GM13976 (cell line): ENCODE measurements around the gene CAMK2D.

ENCODE experiments used
- DNase-seq: peaks from one replicate; pipeline ENCODE4 v3.0.0; 2012; ENCODE audit warnings: low spot score
- in situ Hi-C: fragments of 300-500 bp; cut with MboI; formaldehyde crosslinking; loops from one replicate; pipeline ENCODE4 v1.12.0; 2022; ENCODE audit warnings: low sequenced_read_pairs, mixed read lengths, inconsistent platforms; ENCODE audit not compliant: unreplicated experiment
- TF ChIP-seq, protein P1 (sequence below): IDR thresholded peaks from 2 replicates; pipeline ENCODE4 v1.5.1; 2012; ENCODE audit warnings: borderline replicate concordance, mild to moderate bottlenecking; ENCODE audit not compliant: insufficient read depth; ENCODE audit errors: extremely low read depth, missing control alignments, control extremely low read depth

Gene CAMK2D

DNA sequence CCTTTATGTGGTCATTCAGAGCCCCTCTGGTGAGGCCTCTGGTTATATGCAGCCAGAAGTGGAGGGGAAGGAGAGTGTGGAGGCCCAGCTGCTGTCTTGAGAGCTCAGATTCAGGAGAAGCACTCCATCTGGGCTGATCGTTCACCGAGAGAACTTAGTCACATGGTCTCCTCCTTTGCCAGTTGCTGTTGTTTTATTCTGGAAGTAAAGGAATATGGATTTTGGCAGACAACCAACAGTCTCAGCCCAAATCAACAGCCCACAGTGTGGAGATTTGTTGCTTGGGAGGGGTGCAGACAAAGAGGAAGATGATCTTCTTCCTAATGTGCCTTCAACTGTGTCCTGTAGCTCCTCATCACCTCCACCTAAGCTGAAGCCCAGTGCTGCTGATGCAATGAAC is 356.7 kb downstream of the CAMK2D start:
- TF ChIP-seq, protein P1, sequence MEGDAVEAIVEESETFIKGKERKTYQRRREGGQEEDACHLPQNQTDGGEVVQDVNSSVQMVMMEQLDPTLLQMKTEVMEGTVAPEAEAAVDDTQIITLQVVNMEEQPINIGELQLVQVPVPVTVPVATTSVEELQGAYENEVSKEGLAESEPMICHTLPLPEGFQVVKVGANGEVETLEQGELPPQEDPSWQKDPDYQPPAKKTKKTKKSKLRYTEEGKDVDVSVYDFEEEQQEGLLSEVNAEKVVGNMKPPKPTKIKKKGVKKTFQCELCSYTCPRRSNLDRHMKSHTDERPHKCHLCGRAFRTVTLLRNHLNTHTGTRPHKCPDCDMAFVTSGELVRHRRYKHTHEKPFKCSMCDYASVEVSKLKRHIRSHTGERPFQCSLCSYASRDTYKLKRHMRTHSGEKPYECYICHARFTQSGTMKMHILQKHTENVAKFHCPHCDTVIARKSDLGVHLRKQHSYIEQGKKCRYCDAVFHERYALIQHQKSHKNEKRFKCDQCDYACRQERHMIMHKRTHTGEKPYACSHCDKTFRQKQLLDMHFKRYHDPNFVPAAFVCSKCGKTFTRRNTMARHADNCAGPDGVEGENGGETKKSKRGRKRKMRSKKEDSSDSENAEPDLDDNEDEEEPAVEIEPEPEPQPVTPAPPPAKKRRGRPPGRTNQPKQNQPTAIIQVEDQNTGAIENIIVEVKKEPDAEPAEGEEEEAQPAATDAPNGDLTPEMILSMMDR: no peak
- in situ Hi-C loops: no loop called here
- no peak for DNase-seq

DNA sequence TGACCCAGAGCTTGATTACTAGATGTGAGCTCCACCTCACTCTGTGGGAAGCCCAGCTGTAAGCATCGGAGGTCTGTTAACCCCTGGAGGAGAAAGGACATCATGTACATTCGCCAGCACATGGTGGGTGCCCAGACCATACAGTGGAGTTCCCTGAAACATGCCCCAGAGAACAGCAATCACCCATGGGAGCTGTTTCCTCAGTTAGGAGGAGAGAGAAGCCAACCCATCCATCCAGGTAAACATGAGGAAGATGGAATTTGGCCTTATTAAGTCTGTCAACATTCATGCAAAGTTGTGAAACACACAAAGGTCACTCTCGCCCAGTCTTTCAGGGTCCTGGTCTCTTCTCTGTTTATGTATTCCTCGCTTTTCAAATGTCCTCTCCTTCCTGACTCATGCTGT is 357.4 kb downstream of the CAMK2D start:
- TF ChIP-seq, protein P1: no peak
- in situ Hi-C loops: no loop called here

More for the DNA sequence above, 357.4 kb downstream of the CAMK2D start:
- no peak for DNase-seq
